Vagina (tissue), 2 donors: ENCODE results near the gene UMODL1.

ENCODE experiments used
- CTCF ChIP-seq, 3 experiments: fragments of 450-650 bp in 2 of 3; fragments of 200-600 bp in 1 of 3; sonication (generic) in 1 of 3; IDR thresholded peaks; one replicate each; pipeline ENCODE4 v1.5.1; 2017 to 2019; ENCODE audit warnings: antibody characterized with exemption in 3 of 3, mild to moderate bottlenecking in 2 of 3, moderate library complexity in 2 of 3
- POLR2A ChIP-seq, 2 donors: fragments of 450-650 bp; IDR thresholded peaks; one replicate each; pipeline ENCODE4 v1.6.1; 2017; ENCODE audit warnings: antibody characterized with exemption in 2 of 2, mild to moderate bottlenecking in 2 of 2, moderate library complexity in 2 of 2
- POLR2AphosphoS5 ChIP-seq, 2 donors: sonication (generic); formaldehyde crosslinking; IDR thresholded peaks; one replicate each; pipeline ENCODE4 v1.9.0; 2017; ENCODE audit warnings: antibody characterized with exemption in 2 of 2, mild to moderate bottlenecking in 2 of 2, low read depth in 1 of 2; ENCODE audit not compliant: insufficient read depth in 1 of 2

- TF ChIP-seq CTCF (IDR thresholded peaks at IDR 0.05) (no peak), POLR2A (IDR thresholded peaks at IDR 0.05) (no peak), POLR2AphosphoS5 (IDR thresholded peaks at IDR 0.05; ENCODE audit: insufficient read depth in 1 of 2, low read depth in 1 of 2) (no peak)
These were observed 86.6 kb downstream of the UMODL1 start for GRCh38 chr21:42157606-42158310.
